HUES48 (cell line): Measurements from ENCODE around the gene HOPX.
"Not testable (repeated sequence)": the region's sequence is repeated elsewhere in the genome, so short reads cannot be mapped to it uniquely, and the experiment has no call there.

ENCODE experiments used
- H3K27ac ChIP-seq: one replicate; pipeline ENCODE4 v1.7.0; 2013; ENCODE audit warnings: low read depth, low read length, inconsistent platforms
- H3K27me3 ChIP-seq: 2 replicates; pipeline ENCODE4 v1.6.1; 2013; ENCODE audit warnings: mild to moderate bottlenecking, low read length; ENCODE audit not compliant: control insufficient read depth, insufficient read depth
- H3K36me3 ChIP-seq: 2 replicates; pipeline ENCODE4 v1.6.1; 2013; ENCODE audit warnings: low read length; ENCODE audit not compliant: control insufficient read depth, insufficient read depth
- H3K4me1 ChIP-seq: 2 replicates; pipeline ENCODE4 v1.6.1; 2013; ENCODE audit warnings: mild to moderate bottlenecking, low read length; ENCODE audit not compliant: control insufficient read depth, insufficient read depth
- H3K4me3 ChIP-seq: 2 replicates; pipeline ENCODE4 v1.5.1; 2013; ENCODE audit warnings: mild to moderate bottlenecking, low read depth, low read length
- H3K9ac ChIP-seq: 2 replicates; pipeline ENCODE4 v1.6.1; 2013; ENCODE audit warnings: mild to moderate bottlenecking, low read depth, low read length, moderate library complexity
- H3K9me3 ChIP-seq: 2 replicates; pipeline ENCODE4 v1.6.1; 2013; ENCODE audit warnings: low read length; ENCODE audit not compliant: control insufficient read depth, insufficient read depth

The HOPX gene

GRCh38 chr4:56703378-56703777 lies 22.3 kb upstream of the HOPX start:
- Histone ChIP-seq H3K9me3 (no peaks in the 10 kb centered on the region), H3K9ac (no peak overlapping the region), H3K36me3 (no peaks in the 10 kb centered on the region), H3K27ac (no peak overlapping the region), H3K4me3 (no peak overlapping the region), H3K27me3 (no peaks in the 10 kb centered on the region), H3K4me1 (no peaks in the 10 kb centered on the region)

GRCh38 chr4:56701644-56702043 lies 20.5 kb upstream of the HOPX start:
- Histone ChIP-seq H3K27ac (no peak overlapping the region), H3K4me3 (no peak overlapping the region), H3K27me3 (no peaks in the 10 kb centered on the region), H3K9me3 (no peaks in the 10 kb centered on the region), H3K36me3 (no peaks in the 10 kb centered on the region), H3K4me1 (no peaks in the 10 kb centered on the region), H3K9ac (no peak overlapping the region)

GRCh38 chr4:56701161-56701480 lies 20.0 kb upstream of the HOPX start:
- Histone ChIP-seq H3K27ac (no peak overlapping the region), H3K4me3 (no peak overlapping the region), H3K27me3 (no peaks in the 10 kb centered on the region), H3K9ac (no peak overlapping the region), H3K36me3 (no peaks in the 10 kb centered on the region), H3K4me1 (no peaks in the 10 kb centered on the region), H3K9me3 (no peaks in the 10 kb centered on the region)

GRCh38 chr4:56699537-56700105 lies 18.5 kb upstream of the HOPX start:
- Histone ChIP-seq H3K36me3 (no peaks in the 10 kb centered on the region), H3K9me3 (no peaks in the 10 kb centered on the region), H3K27me3 (no peaks in the 10 kb centered on the region), H3K4me3 (no peak overlapping the region), H3K27ac (no peak overlapping the region), H3K9ac (no peak overlapping the region), H3K4me1 (no peaks in the 10 kb centered on the region)

- no peaks in the 10 kb centered on the region for H3K27me3 ChIP-seq
- no peaks in the 10 kb centered on the region for H3K9me3 ChIP-seq
- H3K27ac ChIP-seq = no peak overlapping the region
- H3K4me3 ChIP-seq = no peak overlapping the region
- H3K9ac ChIP-seq = no peak overlapping the region
- H3K4me1 ChIP-seq = no peaks in the 10 kb centered on the region
- H3K36me3 ChIP-seq = no peaks in the 10 kb centered on the region
Observed at GRCh38 chr4:56698329-56698728, 17.2 kb upstream of the HOPX start.

GRCh38 chr4:56696056-56696455 lies 15.0 kb upstream of the HOPX start:
- Histone ChIP-seq H3K9ac (no peak overlapping the region), H3K4me3 (no peak overlapping the region), H3K4me1 (no peaks in the 10 kb centered on the region), H3K27me3 (no peaks in the 10 kb centered on the region), H3K9me3 (no peaks in the 10 kb centered on the region), H3K36me3 (no peaks in the 10 kb centered on the region), H3K27ac (no peak overlapping the region)

- H3K36me3 ChIP-seq, H3K27me3 ChIP-seq, H3K27ac ChIP-seq, H3K4me3 ChIP-seq, H3K9ac ChIP-seq, H3K9me3 ChIP-seq: not testable (repeated sequence)
- H3K4me1 ChIP-seq = peaks cover 12% of the 10 kb centered on the region
Observed at GRCh38 chr4:56693476-56693875, 12.4 kb upstream of the HOPX start.

- Histone ChIP-seq H3K4me3 (no peak overlapping the region), H3K27me3 (no peaks in the 10 kb centered on the region), H3K27ac (no peak overlapping the region), H3K36me3 (no peaks in the 10 kb centered on the region), H3K4me1 (peaks cover 12% of the 10 kb centered on the region), H3K9me3 (no peaks in the 10 kb centered on the region), H3K9ac (no peak overlapping the region)
Observed at GRCh38 chr4:56692576-56692975, 11.5 kb upstream of the HOPX start.

- H3K4me1 ChIP-seq = peaks cover 12% of the 10 kb centered on the region
- H3K9me3 ChIP-seq = no peaks in the 10 kb centered on the region
- no peak overlapping the region for H3K4me3 ChIP-seq
- no peaks in the 10 kb centered on the region for H3K36me3 ChIP-seq
- no peak overlapping the region for H3K9ac ChIP-seq
- no peak overlapping the region for H3K27ac ChIP-seq
- H3K27me3 ChIP-seq = no peaks in the 10 kb centered on the region
Observed at GRCh38 chr4:56691425-56691824, 10.3 kb upstream of the HOPX start.

GRCh38 chr4:56690393-56690792 lies 9.3 kb upstream of the HOPX start:
- Histone ChIP-seq H3K9me3 (no peaks in the 10 kb centered on the region), H3K27ac (no peak overlapping the region), H3K36me3 (no peaks in the 10 kb centered on the region), H3K9ac (no peak overlapping the region), H3K27me3 (no peaks in the 10 kb centered on the region), H3K4me3 (no peak overlapping the region), H3K4me1 (peaks cover 12% of the 10 kb centered on the region)

GRCh38 chr4:56689201-56689969 lies 8.3 kb upstream of the HOPX start:
- Histone ChIP-seq H3K27me3 (no peaks in the 10 kb centered on the region), H3K36me3 (no peaks in the 10 kb centered on the region), H3K27ac (no peak overlapping the region), H3K9me3 (no peaks in the 10 kb centered on the region), H3K4me1 (peaks cover 12% of the 10 kb centered on the region), H3K4me3 (no peak overlapping the region), H3K9ac (no peak overlapping the region)
